Stomach (tissue), 4 donors: ENCODE measurements around the gene AVEN.

Experiments
- CTCF ChIP-seq, 7 experiments: fragments of 450-650 bp in 4 of 7; fragments of 200-600 bp in 3 of 7; sonication (generic) in 3 of 7; IDR thresholded peaks; one replicate each; pipeline ENCODE4 v1.5.1; 2016 to 2019; ENCODE audit warnings: antibody characterized with exemption in 7 of 7, control low read depth in 2 of 7, mild to moderate bottlenecking in 1 of 7
- EP300 ChIP-seq: sonication (generic); formaldehyde crosslinking; IDR thresholded peaks from one replicate; pipeline ENCODE4 v1.6.1; 2017; ENCODE audit warnings: antibody characterized with exemption
- POLR2A ChIP-seq, 4 donors: fragments of 450-650 bp; IDR thresholded peaks; one replicate each; pipeline ENCODE4 v1.6.1; 2016; ENCODE audit warnings: antibody characterized with exemption in 4 of 4, control low read depth in 2 of 4, mild to moderate bottlenecking in 1 of 4, moderate library complexity in 1 of 4
- POLR2AphosphoS5 ChIP-seq, 3 donors: sonication (generic); formaldehyde crosslinking; IDR thresholded peaks; one replicate each; pipeline ENCODE4 v1.6.1; 2016; ENCODE audit warnings: antibody characterized with exemption in 3 of 3

GRCh38 chr15:34013746-34014145, 25.3 kb downstream of the AVEN start:
- no peak for TF ChIP-seq CTCF (IDR thresholded peaks at IDR 0.05)
- TF ChIP-seq EP300, result no peak
- no peak for TF ChIP-seq POLR2A (IDR thresholded peaks at IDR 0.05)
- no peak for TF ChIP-seq POLR2AphosphoS5 (IDR thresholded peaks at IDR 0.05)
